Astrocyte (in vitro differentiated cells and primary cell): ENCODE data around the gene FLACC1. TPM values are rescaled to one million over a fixed set of nuclear protein-coding genes. Genes with fewer than 3 reads are reported as not detected.

ENCODE experiments used
- DNase-seq: peaks from one replicate; pipeline ENCODE4 v3.0.0-alpha.2; 2010; ENCODE audit warnings: low read depth
- FAIRE-seq: peaks from 2 replicates; lab custom pipeline; 2011; peaks lifted over from hg19 to GRCh38; lab: Jason Lieb, UNC
- H2AFZ ChIP-seq: 2 replicates; pipeline ENCODE4 v1.6.0; 2012; ENCODE audit warnings: low read depth, low read length, inconsistent platforms
- H3K27ac ChIP-seq: 2 replicates; pipeline ENCODE4 v1.5.1; 2011; ENCODE audit warnings: low read depth, low read length, inconsistent platforms
- H3K27me3 ChIP-seq: 2 replicates; pipeline ENCODE4 v1.6.0; 2011; ENCODE audit warnings: low read length, inconsistent platforms; ENCODE audit not compliant: insufficient read depth
- H3K36me3 ChIP-seq: 2 replicates; pipeline ENCODE4 v1.5.1; 2011; ENCODE audit warnings: low read length, inconsistent platforms; ENCODE audit not compliant: insufficient read depth
- H3K4me1 ChIP-seq: 2 replicates; pipeline ENCODE4 v1.5.1; 2011; ENCODE audit warnings: low read length, inconsistent platforms; ENCODE audit not compliant: insufficient read depth
- H3K4me2 ChIP-seq: 2 replicates; pipeline ENCODE4 v1.6.0; 2012; ENCODE audit warnings: low read length, inconsistent platforms
- H3K4me3 ChIP-seq: 2 replicates; pipeline ENCODE4 v1.5.1; 2011; ENCODE audit warnings: low read depth, mild to moderate bottlenecking, low read length, inconsistent platforms; ENCODE audit not compliant: insufficient read depth
- H3K79me2 ChIP-seq: 2 replicates; pipeline ENCODE4 v1.6.0; 2012; ENCODE audit warnings: mild to moderate bottlenecking, low read length, inconsistent platforms; ENCODE audit not compliant: insufficient read depth
- H3K9ac ChIP-seq: 2 replicates; pipeline ENCODE4 v1.6.0; 2012; ENCODE audit warnings: mild to moderate bottlenecking, low read length, inconsistent platforms
- H3K9me3 ChIP-seq: 2 replicates; pipeline ENCODE4 v1.5.1; 2012; ENCODE audit warnings: low read depth, mild to moderate bottlenecking, low read length, inconsistent platforms; ENCODE audit not compliant: insufficient read depth
- H4K20me1 ChIP-seq: 2 replicates; pipeline ENCODE4 v1.6.0; 2012; ENCODE audit warnings: low read length, inconsistent platforms; ENCODE audit not compliant: insufficient read depth
- H3K27ac Mint-ChIP-seq: one replicate; pipeline ENCODE4 v1.8.0; 2021; ENCODE audit warnings: mild to moderate bottlenecking, mixed read lengths; ENCODE audit not compliant: unreplicated experiment
- H3K27me3 Mint-ChIP-seq: one replicate; pipeline ENCODE4 v1.8.0; 2021; ENCODE audit warnings: low read depth, mixed read lengths; ENCODE audit not compliant: unreplicated experiment
- H3K36me3 Mint-ChIP-seq: one replicate; pipeline ENCODE4 v1.8.0; 2021; ENCODE audit warnings: low read depth, mixed read lengths; ENCODE audit not compliant: unreplicated experiment
- H3K4me1 Mint-ChIP-seq: one replicate; pipeline ENCODE4 v1.8.0; 2021; ENCODE audit warnings: low read depth, mixed read lengths; ENCODE audit not compliant: unreplicated experiment
- H3K4me3 Mint-ChIP-seq: one replicate; pipeline ENCODE4 v1.8.0; 2021; ENCODE audit warnings: mild to moderate bottlenecking, moderate library complexity, mixed read lengths; ENCODE audit not compliant: unreplicated experiment
- H3K9me3 Mint-ChIP-seq: one replicate; pipeline ENCODE4 v1.8.0; 2021; ENCODE audit warnings: mild to moderate bottlenecking, mixed read lengths; ENCODE audit not compliant: unreplicated experiment
- CTCF ChIP-seq: IDR thresholded peaks from 2 replicates; pipeline ENCODE4 v1.5.1; 2011; ENCODE audit warnings: low read depth, mild to moderate bottlenecking, inconsistent platforms, low read length, moderate library complexity; ENCODE audit not compliant: insufficient read depth
- EZH2 ChIP-seq: IDR thresholded peaks from 2 replicates; pipeline ENCODE4 v1.6.1; 2012; ENCODE audit warnings: mild to moderate bottlenecking, low read length, inconsistent platforms; ENCODE audit not compliant: insufficient read depth
- total RNA-seq: library from RNA; stranded (reverse); gene quantifications from 2 replicates; pipeline ENCODE4 v1.2.1, GENCODE V29; 2021

FLACC1 gene
- total RNA-seq, 1 donor from 2014 or later, result 2.2 TPM

GRCh38 chr2:201267278-201268030 lies 89.7 kb downstream of the FLACC1 start:
- FAIRE-seq (no peak), DNase-seq (no peak)
- Histone ChIP-seq H3K27ac (no peak overlapping the region), H3K9ac (no peak overlapping the region), H3K4me2 (no peak overlapping the region), H3K27me3 (no peaks in the 10 kb centered on the region), H3K9me3 (no peaks in the 10 kb centered on the region), H3K79me2 (peaks cover 15% of the 10 kb centered on the region), H4K20me1 (no peaks in the 10 kb centered on the region), H3K4me3 (no peak overlapping the region), H3K36me3 (peaks cover 6% of the 10 kb centered on the region), H2AFZ (no peak overlapping the region), H3K4me1 (no peaks in the 10 kb centered on the region)
- Mint-ChIP-seq H3K36me3 (peaks cover 6% of the 10 kb centered on the region), H3K9me3 (no peaks in the 10 kb centered on the region), H3K27ac (no peak overlapping the region), H3K4me3 (no peak overlapping the region), H3K27me3 (no peaks in the 10 kb centered on the region), H3K4me1 (peaks cover 4% of the 10 kb centered on the region)
- no peak for TF ChIP-seq CTCF
- TF ChIP-seq EZH2, result no peak

DNA sequence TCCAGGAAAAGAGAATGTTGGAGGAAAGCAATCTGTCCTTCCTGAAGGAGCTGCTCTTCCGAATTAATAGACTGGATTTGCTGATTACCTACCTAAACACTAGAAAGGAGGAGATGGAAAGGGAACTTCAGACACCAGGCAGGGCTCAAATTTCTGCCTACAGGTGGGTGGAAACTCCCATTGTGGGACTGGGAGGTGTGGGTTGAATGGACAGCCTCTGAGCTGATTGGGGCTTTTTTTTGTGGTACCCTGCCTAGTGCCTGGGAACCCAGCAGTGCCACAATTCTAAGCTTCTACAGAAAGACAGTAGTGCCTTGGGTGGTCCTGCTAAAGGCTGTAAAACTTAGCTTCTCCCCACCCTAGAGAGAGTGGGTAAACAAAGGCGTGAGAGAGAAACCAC lies 90.5 kb downstream of the FLACC1 start:
- no peaks in the 10 kb centered on the region for H3K9me3 ChIP-seq

More for the DNA sequence above, 90.5 kb downstream of the FLACC1 start:
- H3K4me1 Mint-ChIP-seq, result peaks cover 9% of the 10 kb centered on the region
- Histone ChIP-seq H3K4me2 (no peak overlapping the region), H3K36me3 (peaks cover 4% of the 10 kb centered on the region), H3K27ac (no peak overlapping the region), H3K9ac (no peak overlapping the region), H3K4me1 (no peaks in the 10 kb centered on the region), H4K20me1 (no peaks in the 10 kb centered on the region), H3K4me3 (no peak overlapping the region), H2AFZ (no peak overlapping the region), H3K27me3 (no peaks in the 10 kb centered on the region), H3K79me2 (peaks cover 20% of the 10 kb centered on the region)
- TF ChIP-seq CTCF, result no peak
- no peak for TF ChIP-seq EZH2
- no peak for DNase-seq
- no peaks in the 10 kb centered on the region for H3K27me3 Mint-ChIP-seq
- no peak for FAIRE-seq
- no peak overlapping the region for H3K27ac Mint-ChIP-seq
- peaks cover 6% of the 10 kb centered on the region for H3K36me3 Mint-ChIP-seq
- no peak overlapping the region for H3K4me3 Mint-ChIP-seq
- no peaks in the 10 kb centered on the region for H3K9me3 Mint-ChIP-seq
